Right cardiac atrium (tissue), 5 donors: ENCODE results near the gene KCMF1. TPM values are rescaled to one million over a fixed set of nuclear protein-coding genes. Genes with fewer than 3 reads are reported as not detected.

Experiments used
- ATAC-seq, 2 donors: fragments of 200-7000 bp; cut with Tn5 transposase; one replicate each; pipeline versions ENCODE4 v1.8.0 to v1.9.1; 2020; ENCODE audit warnings: moderate library complexity in 2 of 2, mild to moderate bottlenecking in 1 of 2
- DNase-seq, 3 donors: peaks; one replicate each; pipeline ENCODE4 v3.0.0-alpha.2; 2020
- H3K27ac ChIP-seq: one replicate; pipeline ENCODE4 v1.5.1; 2013; ENCODE audit warnings: mild to moderate bottlenecking, low read length, control low read depth, moderate library complexity
- H3K27me3 ChIP-seq: one replicate; pipeline ENCODE4 v1.6.1; 2013; ENCODE audit not compliant: control insufficient read depth, insufficient read depth
- H3K4me1 ChIP-seq: one replicate; pipeline ENCODE4 v1.6.1; 2013; ENCODE audit warnings: low read length; ENCODE audit not compliant: control insufficient read depth, insufficient read depth
- H3K4me3 ChIP-seq: one replicate; pipeline ENCODE4 v1.5.1; 2013; ENCODE audit warnings: low read length, control low read depth
- H3K9me3 ChIP-seq: one replicate; pipeline ENCODE4 v1.6.1; 2013; ENCODE audit warnings: low read length; ENCODE audit not compliant: control insufficient read depth
- WGBS: extraction: QIAGEN DNeasy Blood & Tissue Kit; methylation state at CpG from one replicate; pipeline ENCODE4 v1.1.7; 2013; 5-methylcytosine and 5-hydroxymethylcytosine counted together
- intact Hi-C, 4 donors: fragments of 100-400 bp; cut with DNase I; formaldehyde crosslinking; loops; one replicate each; pipeline versions ENCODE4 v1.11.0 to v1.14.0; 2022 to 2023
- polyA plus RNA-seq: library from polyadenylated mRNA; stranded (reverse); fragments of 200-250 nt; gene quantifications from one replicate; pipeline ENCODE4 v1.2.3, GENCODE V29; 2013
- total RNA-seq, 4 donors: library from RNA; stranded (reverse); fragmentation: NEBNext Ultra II Directional; extraction: Animal tissue kit (Norgen Biotek cat#: 25700); gene quantifications; one replicate each; pipeline ENCODE4 v1.2.1, GENCODE V29; 2021
- donor health status: healthy with polysubstance abuse.
- donor health status: DM: no; HTN: yes; CAD: no.
- donor health status: DM: no; HTN: no; CAD: no.
- donor health status: DM: no; HTN: yes; CAD: no; lungs with severe emphysema.
- donor health status: DM: yes; HTN: yes; CAD: no.

KCMF1 gene
- total and polyA plus RNA-seq, 5 donors = 28.2 to 97.1 (median 88.4) TPM

DNA sequence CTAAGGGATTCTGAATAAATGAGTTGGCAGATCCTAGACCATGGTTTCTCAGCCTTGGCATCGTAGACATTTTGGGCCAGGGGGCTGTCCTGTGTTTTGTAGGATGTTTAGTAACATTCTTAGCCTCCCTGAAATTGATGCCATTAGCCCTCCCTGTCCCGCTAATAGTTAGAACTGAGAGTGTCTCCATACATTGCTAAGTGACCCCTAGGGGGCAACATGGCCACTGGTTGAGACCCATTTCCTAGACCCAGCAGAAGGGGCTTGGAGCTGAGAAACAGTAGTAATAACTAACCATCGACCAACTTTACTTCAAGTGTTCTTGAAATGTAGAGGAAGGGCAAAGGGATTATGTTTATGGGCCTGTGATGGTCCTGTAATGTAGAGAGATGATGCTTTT lies 40.8 kb downstream of the KCMF1 start:
- peaks cover 7% of the 10 kb centered on the region for H3K4me1 ChIP-seq
- H3K27ac ChIP-seq = no peak overlapping the region
- 89% methylated on average over 3 of the region's 3 CpGs for WGBS
- no peak overlapping the region for H3K4me3 ChIP-seq
- no peaks in the 10 kb centered on the region for H3K27me3 ChIP-seq
- H3K9me3 ChIP-seq = no peaks in the 10 kb centered on the region
- no peak for ATAC-seq
- intact Hi-C loops = loop anchor here in 1 of 4 donors (5.0 kb wide), 1 partner anchor 34 kb away; no protein-coding TSS in a partner anchor
- DNase-seq = no peak

DNA sequence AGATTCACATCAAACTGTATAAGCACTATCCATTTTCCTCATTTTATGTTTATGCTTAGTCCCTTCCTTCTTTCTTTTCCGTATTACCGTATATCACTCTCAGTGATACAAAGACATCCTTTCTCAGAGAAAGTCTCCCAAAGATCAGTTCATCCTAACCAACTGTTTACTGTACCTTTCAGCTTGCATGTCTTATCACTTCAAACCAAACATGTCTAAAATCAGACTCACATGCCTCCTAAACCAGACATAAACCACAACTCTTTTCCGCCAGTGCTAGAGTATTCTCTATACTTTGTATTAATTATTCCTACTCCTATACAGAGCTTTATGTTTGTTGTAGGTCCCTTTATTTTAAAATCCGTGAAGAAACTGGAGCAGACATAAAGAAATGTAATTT lies 41.5 kb downstream of the KCMF1 start:
- 80% methylated on average over 4 of the region's 4 CpGs for WGBS
- ATAC-seq (no peak), DNase-seq (no peak)
- Histone ChIP-seq H3K9me3 (no peaks in the 10 kb centered on the region), H3K27me3 (no peaks in the 10 kb centered on the region), H3K4me1 (peaks cover 7% of the 10 kb centered on the region), H3K4me3 (no peak overlapping the region), H3K27ac (no peak overlapping the region)
- intact Hi-C loops = loop anchor here in 1 of 4 donors (5.0 kb wide), 1 partner anchor 35 kb away; no protein-coding TSS in a partner anchor

DNA sequence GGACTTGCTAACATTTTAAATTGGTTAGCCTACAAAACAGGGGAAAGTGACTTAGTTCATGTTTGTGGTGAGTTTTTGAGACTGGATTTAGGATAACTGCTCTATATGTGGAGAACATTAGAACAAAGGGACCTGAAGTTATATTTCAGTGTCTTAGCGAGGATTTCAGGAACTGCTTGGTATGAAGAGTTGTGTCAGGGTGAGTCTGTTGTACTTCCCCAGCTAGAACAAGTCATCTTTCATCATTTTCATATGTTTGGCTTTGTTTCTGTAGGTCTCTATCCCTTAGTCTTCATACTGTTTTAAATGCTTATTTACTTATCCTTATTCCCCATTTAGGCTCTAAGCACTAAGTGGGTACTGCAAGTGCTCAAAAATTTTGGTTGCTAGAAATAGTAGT lies 41.9 kb downstream of the KCMF1 start:
- peaks cover 7% of the 10 kb centered on the region for H3K4me1 ChIP-seq
- DNase-seq (no peak), ATAC-seq (no peak)
- H3K27me3 ChIP-seq = no peaks in the 10 kb centered on the region
- WGBS = 84% methylated on average over 1 of the region's 1 CpG
- no peak overlapping the region for H3K27ac ChIP-seq
- intact Hi-C loops = loop anchor here in 1 of 4 donors (5.0 kb wide), 1 partner anchor 36 kb away; no protein-coding TSS in a partner anchor
- H3K9me3 ChIP-seq = no peaks in the 10 kb centered on the region
- no peak overlapping the region for H3K4me3 ChIP-seq

DNA sequence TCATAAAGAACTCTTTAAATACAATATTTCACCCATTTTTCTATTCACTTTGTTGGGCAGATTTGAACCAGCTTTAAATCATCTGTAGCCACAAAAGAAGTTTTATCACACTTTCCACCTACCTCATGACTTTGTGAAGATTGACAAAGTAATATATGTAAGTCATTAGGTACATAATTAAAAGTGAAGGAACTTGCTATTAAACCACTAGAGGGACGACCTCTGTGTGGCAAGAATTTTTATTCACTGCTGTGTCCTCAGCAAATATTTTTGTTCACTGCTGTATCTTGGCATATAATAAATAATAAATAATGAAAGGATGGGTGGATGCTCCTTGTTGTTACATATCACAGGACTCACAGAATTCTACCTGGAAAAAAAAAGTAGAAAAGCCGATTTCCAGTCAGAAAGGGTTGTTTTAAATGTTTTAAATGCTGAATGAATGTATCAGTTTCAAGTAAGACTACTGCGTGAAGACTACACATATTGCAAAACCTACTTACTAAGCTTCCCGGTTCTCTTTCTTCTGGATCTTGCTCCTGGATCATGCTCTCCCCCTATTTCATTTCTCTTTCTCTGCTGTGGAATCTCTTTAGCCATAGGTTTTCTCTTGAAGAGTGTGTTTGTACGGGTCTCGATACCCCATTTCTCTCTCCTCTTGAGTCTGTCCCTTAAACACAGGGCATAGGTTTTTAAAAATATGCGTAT lies 44.8 kb downstream of the KCMF1 start:
- Histone ChIP-seq H3K4me3 (no peak overlapping the region), H3K9me3 (no peaks in the 10 kb centered on the region), H3K4me1 (peaks cover 4% of the 10 kb centered on the region), H3K27me3 (no peaks in the 10 kb centered on the region), H3K27ac (no peak overlapping the region)
- ATAC-seq (no peak), DNase-seq (no peak)
- 45% methylated on average over 7 of the region's 7 CpGs for WGBS
- intact Hi-C loops = no loop called here

DNA sequence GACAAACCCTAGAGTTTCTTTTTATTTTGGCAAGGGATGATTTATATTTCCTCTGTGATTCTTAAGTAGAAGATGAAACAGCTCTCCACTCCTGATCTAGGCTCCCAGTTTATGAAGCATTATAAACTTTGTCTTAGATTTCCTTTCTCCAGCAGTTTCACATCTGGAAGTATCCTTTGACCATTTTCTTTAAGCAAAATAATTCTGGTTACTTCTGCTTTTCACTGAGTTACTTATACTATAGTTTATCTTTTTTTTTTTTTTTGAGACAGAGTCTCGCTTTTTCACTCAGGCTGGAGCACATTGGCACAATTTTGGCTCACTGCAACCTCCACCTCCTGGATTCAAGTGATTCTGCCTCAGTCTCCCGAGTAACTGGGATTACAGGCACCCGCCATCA lies 45.5 kb downstream of the KCMF1 start:
- H3K9me3 ChIP-seq = no peaks in the 10 kb centered on the region
- H3K27ac ChIP-seq = no peak overlapping the region
- H3K27me3 ChIP-seq = no peaks in the 10 kb centered on the region
- intact Hi-C loops = no loop called here
- ATAC-seq (no peak), DNase-seq (no peak)
- 84% methylated on average over 3 of the region's 3 CpGs for WGBS
- H3K4me3 ChIP-seq = no peak overlapping the region
- H3K4me1 ChIP-seq = peaks cover 4% of the 10 kb centered on the region

DNA sequence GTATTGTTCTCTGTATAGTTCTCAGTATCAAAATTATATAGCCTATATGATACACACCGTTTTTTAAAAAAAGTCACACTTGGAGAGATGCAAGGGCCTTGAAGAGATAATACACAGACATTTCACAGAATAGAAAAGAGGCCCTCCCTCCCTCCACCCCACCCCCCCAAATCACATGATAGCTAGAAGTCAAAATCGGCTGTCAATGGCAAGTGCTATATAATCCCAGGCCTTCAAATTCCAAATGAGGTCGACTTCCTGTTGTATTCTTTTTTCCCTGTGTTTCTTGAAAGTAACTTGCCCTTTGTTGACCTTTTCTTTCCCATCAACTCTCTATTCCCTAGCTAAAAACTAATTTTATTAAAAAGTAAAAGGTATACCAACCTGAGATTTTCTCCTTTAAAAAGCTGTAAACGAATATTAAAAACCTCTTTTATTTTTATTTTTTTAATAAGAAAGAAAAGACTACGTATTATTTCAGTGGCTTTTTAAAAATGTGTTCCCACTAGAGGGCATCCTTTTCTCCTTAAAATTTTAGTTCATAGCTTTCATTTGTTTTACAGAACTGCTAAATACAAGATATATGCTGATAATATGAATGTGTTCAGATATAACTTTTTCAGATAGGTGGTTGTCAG lies 46.6 kb downstream of the KCMF1 start:
- Histone ChIP-seq H3K27me3 (no peaks in the 10 kb centered on the region), H3K9me3 (no peaks in the 10 kb centered on the region), H3K4me3 (no peak overlapping the region), H3K4me1 (peaks cover 3% of the 10 kb centered on the region), H3K27ac (no peak overlapping the region)
- DNase-seq (no peak), ATAC-seq (no peak)
- intact Hi-C loops = no loop called here
- 25% methylated on average over 5 of the region's 5 CpGs for WGBS

DNA sequence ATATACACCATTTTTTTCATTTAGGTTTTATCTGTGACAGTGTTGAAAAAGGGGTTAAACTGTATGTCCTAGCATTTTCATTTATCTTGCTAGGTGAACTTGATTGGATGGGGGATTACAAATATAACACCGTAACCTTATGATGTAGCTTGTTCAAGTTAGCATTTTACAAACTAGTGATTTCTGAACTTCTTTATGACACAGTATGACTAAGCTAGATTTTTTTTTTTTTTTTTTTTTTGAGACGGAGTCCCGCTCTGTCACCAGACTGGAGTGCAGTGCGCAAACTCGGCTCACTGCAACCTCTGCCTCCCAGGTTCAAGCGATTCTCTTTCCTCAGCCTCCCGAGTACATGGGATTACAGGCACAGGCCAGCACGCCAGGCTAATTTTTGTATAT lies 47.1 kb downstream of the KCMF1 start:
- no peak overlapping the region for H3K27ac ChIP-seq
- H3K27me3 ChIP-seq = no peaks in the 10 kb centered on the region
- intact Hi-C loops = no loop called here
- no peaks in the 10 kb centered on the region for H3K9me3 ChIP-seq
- no peak overlapping the region for H3K4me3 ChIP-seq
- peaks cover 3% of the 10 kb centered on the region for H3K4me1 ChIP-seq
- DNase-seq (no peak), ATAC-seq (no peak)
- 93% methylated on average over 8 of the region's 8 CpGs for WGBS

DNA sequence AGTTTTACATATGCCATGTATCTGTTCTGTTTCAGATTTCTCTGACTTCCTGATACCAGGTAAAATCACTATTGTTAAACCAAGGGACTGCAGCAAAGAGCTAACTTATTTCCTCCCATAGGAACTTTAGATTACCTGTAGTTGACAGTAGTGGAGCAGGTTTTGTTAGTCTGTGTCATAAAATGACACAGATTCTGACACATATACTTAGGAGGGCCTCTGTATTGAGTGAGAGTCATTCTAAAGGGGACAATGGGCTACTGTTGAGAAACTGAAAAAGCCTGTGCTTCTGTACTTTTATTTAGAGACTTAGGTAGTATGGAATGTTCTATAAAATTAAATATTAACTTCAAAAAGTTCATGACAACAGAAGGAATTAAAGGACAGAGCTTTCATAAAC lies 48.2 kb downstream of the KCMF1 start:
- no peaks in the 10 kb centered on the region for H3K9me3 ChIP-seq
- H3K27me3 ChIP-seq = no peaks in the 10 kb centered on the region
- H3K4me3 ChIP-seq = no peak overlapping the region
- intact Hi-C loops = no loop called here
- ATAC-seq = no peak
- no peak overlapping the region for H3K27ac ChIP-seq
- DNase-seq = no peak
- H3K4me1 ChIP-seq = peaks cover 4% of the 10 kb centered on the region

DNA sequence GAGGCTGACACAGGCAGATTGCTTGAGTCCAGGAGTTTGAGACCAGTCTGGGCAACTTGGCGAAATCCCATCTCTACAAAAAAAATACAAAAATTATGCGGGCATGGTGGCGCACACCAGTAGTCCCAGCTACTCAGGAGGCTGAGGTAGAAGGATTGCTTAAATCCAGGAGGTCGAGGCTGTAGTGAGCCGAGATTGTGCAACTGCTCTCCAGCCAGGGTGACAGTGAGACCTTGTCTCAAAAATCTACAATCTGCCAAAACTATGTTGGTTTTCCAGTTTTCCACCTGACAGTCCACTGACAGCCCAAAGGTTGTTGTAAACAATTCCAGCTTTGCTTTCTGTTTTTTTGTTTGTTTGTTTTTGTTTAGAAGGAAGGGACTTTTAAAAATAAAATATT lies 51.3 kb downstream of the KCMF1 start:
- ATAC-seq = no peak
- Histone ChIP-seq H3K4me3 (no peak overlapping the region), H3K27me3 (no peaks in the 10 kb centered on the region), H3K4me1 (peaks cover 4% of the 10 kb centered on the region), H3K27ac (no peak overlapping the region), H3K9me3 (no peaks in the 10 kb centered on the region)
- WGBS = 96% methylated on average over 5 of the region's 5 CpGs
- DNase-seq = no peak
- intact Hi-C loops = no loop called here

DNA sequence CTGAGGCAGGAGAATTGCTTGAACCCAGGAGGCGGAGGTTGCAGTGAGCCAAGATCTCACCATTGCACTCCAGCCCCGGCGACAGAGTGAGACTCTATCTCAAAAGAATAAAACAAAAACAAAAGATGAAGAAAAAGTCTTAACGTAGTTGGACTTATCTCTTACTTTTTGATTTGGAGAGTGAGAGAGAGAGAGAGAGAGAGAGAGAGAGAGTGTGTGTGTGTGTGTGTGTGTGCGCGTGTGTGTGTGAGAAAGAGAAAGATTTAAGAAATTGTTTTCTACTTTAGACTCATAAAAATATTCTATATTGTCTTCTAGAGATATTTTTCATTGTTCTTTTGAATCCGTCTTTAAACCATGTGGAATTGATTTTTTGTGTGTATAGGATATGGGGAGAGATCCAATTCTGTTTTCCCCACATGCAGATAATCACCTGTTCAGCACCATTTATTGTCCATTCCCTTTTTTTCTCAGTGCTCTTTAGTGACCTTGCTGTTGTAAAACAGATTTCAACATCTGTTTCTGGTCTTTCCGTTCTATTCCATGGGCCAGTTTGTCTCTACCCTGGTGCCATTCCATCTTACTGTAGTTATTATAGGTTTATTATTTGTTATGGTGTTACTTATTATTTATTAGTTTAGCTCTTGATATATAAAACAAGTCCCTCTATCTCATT lies 53.5 kb downstream of the KCMF1 start:
- DNase-seq (no peak), ATAC-seq (no peak)
- H3K4me3 ChIP-seq = no peak overlapping the region
- 83% methylated on average over 8 of the region's 8 CpGs for WGBS
- H3K27me3 ChIP-seq = no peaks in the 10 kb centered on the region
- H3K27ac ChIP-seq = no peak overlapping the region
- intact Hi-C loops = no loop called here
- H3K9me3 ChIP-seq = no peaks in the 10 kb centered on the region
- H3K4me1 ChIP-seq = peaks cover 1% of the 10 kb centered on the region

DNA sequence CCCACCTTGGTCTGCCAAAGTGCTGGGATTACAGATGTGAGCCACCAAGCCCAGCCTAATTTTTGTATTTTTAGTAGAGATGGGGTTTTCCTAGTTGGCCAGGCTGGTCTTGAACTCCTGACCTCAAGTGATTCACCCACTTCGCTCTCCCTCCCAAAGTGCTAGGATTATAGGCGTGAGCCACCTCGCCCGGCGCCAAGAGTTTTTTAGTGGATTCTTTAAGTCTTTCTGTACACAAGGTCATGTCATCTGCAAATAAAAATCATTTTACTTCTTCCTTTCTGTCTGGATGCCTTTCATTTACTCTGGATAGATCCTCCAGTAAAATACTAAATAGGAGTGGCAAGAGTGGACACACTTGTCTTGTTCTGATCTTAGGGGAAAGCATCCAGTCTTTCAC lies 61.7 kb downstream of the KCMF1 start:
- ATAC-seq (no peak), DNase-seq (no peak)
- Histone ChIP-seq H3K9me3 (no peaks in the 10 kb centered on the region), H3K27me3 (no peaks in the 10 kb centered on the region), H3K27ac (no peak overlapping the region), H3K4me3 (no peak overlapping the region), H3K4me1 (peaks cover 3% of the 10 kb centered on the region)
- 98% methylated on average over 5 of the region's 5 CpGs for WGBS
- intact Hi-C loops = no loop called here
